Stimulated activated CD4-positive, alpha-beta T cell treated with anti-CD3 and anti-CD28 coated beads, Interleukin-4, amount 100 ng/mL, for 1 hour (primary cell): ENCODE results near the gene IARS2.
"Not testable (repeated sequence)": the region's sequence is repeated elsewhere in the genome, so short reads cannot be mapped to it uniquely, and the experiment has no call there.

Experiments used
- DNase-seq: peaks from one replicate; pipeline ENCODE4 v3.0.0-alpha.2; 2020

IARS2 gene

DNA sequence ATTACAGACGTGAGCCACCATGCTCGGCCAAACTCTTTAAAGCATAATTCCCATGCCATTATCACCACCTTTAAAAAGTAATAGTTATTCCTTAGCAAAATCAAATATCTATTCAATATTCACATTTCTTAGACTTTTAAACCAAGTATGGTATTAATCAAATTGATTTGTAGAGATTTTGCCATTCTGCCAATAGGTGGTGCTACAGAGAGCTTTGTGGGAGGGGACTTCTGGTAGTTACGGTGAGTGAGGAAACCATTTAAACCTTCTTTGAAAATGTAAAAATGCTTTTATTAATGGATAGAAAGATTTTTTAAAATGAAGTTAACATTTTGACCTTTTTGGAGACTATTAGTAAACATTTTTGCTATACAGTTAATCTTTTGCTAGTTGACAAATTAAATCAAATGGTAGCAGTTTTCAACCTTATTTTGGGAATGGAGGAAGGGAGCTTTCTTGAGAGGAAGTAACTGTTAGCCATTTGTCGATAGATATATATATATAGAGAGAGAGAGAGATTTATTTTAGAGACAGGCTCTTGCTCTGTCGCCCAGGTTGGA is 19.3 kb downstream of the IARS2 start:
- DNase-seq: no peak

DNA sequence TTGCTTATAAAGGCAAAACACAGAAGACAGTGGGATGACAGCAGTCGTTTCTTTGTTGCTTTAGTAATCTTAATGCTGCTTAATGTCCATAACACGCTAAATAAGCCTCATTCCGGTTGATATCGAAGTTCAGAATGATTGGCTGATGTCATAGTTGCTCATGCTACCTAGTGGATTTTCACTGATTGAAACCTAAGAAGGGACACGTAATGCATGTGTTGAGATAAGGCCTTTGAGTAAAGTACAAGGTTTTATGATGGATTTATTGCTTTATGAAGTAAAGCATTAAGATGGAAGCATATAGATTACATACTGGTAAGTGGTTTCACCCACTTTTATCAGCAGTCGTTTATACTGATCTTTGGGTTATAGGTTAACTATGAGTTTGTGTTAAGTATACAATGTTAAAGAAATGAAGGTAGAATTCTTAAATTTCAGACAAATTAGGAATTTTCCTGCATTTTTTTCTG is 25.1 kb downstream of the IARS2 start:
- DNase-seq: no peak

DNA sequence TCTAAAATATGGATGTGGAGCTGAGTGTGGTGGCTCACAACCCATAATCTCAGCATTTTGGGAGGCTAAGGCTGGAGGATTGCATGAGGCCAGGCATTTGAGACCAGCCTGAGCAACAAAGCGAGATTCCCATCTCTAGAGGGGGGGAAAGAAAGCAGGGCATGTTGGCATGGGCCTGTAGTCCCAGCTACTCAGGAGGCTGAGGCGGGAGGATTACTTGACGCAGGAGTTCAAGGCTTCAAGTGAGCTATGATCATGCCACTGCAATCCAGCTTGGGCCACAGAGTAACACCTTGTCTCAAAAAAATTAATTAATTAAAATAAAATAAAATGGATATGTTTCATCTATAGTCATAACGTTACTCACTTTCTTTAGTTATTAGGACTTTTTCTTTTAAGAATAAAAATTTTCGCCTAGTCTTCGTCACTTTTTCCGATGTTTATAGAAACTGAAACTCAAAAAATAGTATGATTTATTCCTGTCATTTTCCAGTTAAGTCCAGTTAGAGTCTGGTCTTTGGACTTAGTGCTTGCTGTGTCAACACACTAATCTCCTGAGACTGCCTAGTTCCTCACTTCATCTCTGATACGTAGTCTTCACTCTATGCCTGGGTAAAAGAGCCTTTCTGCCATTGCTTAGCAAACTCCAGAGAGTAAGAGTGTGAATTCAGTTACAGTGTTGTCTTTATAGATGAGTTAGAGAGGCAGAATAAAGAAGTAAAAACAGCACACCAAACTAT is 28.0 kb downstream of the IARS2 start:
- no peak for DNase-seq

DNA sequence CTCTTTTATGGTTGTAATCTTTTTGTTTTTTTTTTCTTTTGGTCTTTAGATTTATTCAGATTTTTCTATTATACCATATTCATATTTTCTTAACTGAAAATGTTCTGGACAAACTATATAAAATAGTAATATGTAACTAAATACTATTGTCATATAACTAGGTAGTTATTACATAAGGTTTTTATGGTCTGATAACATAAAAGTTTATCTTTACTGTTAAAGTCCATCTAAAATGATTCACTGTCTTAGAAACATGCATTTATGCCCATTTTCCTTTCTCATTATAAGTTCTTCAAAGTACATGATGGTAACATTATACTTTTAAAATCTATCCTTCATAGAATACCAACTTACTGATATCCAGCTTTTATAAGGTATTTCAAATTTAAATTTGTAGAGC is 29.1 kb downstream of the IARS2 start:
- DNase-seq: no peak

DNA sequence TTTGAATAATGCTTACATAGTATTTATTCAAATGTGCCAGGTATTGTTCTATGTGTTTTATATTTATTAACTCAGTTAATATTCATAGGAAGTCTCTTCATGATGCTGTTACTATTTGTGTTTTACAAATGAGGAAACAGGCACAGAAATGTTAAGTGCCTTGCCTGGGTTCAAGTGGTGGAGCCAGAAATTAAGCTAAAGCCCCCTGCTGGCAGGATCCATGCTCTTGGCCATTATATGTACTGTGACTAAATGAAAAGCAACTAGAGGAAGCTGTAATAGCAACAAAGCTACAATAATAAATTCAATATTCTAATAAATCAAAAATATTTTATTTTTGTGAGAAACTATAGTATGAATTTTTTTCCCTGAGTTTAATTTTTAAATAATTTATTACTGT is 30.0 kb downstream of the IARS2 start:
- no peak for DNase-seq

DNA sequence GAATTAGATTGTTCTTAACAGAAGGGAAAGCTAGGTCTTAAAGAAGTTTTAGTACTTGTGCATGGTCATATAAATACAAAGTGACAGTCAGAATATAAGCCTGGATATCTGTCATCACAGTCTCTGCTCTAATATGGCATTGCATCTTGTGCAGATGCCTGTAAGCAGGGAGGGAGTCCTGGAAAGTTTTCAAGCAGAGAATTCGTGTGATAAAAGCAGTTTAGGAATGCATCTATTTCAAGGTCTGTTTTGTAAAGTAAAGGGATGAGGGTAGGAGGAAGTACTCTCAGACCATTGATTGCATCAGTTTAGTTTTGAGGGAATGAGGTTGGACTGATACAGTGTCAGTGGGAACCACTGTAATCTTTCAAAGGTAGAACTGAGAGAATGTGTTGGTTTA is 30.6 kb downstream of the IARS2 start:
- DNase-seq: no peak

DNA sequence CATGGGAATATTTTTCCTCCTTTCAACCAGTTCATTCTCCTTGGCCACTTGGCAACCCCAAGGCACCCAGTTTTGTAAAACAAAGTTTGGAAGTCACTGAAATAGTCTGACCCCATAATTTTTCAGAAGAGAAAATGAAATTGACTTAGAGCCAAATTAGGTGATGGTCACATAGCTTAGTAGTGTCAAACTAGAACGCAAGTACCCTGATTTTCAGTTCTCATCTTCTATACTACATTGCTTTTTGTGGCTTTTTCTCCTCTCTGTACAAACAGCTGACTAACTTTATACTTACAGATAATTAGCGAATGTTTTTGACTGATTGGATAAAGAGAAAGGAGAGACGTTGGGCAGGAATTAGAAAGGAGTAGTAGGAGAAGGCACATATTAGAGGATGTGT is 33.1 kb downstream of the IARS2 start:
- DNase-seq: no peak

DNA sequence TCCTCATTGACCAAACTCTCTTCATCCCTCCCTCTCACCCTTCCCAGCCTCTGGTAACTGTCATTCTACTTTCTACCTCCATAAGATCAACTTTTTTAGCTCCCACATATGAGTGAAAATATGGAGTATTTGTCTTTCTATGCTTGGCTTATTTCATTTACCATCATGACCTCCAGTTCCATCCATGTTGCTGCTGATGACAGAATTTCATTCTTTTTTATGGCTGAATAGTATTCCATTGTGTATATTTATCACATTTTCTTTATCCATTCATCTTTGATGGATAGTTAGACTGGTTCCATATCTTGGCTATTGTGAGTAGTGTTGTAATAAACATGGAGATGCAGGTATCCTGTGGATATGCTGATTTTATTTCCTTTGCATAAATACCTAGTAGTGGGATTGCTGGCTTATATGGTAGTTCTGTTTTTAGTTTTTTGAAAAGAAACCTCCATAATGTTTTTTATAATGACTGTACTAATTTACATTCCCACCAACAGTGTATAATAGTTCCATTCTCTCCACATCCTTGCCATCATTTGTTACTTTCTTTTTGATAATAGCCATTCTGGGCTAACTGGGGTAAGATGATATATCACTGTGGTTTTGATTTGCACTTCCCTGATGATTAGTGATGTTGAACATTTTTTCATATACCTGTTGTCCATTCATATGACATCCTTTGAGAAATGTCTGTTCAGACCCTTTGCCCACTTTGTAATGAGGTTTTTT is 35.7 kb downstream of the IARS2 start:
- DNase-seq: no peak

DNA sequence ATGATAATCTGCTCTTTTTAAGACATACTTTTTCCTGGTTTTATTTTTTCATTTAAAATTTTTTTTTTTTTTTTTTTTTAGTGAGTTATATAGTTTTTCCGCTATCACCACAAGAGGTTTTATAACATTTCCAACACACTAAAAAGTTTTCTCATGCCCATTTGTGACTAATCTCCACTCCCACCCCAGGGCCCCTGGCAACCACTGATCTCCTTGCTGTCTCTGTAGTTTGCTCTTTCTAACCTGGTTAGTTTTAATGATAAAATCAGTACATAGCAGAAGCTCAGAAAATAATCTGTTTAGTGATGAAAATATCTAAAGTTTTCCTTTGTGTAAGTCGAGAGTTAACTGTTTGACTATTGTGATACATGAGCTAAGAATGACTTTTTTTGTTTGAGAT is 41.8 kb downstream of the IARS2 start:
- DNase-seq: no peak

DNA sequence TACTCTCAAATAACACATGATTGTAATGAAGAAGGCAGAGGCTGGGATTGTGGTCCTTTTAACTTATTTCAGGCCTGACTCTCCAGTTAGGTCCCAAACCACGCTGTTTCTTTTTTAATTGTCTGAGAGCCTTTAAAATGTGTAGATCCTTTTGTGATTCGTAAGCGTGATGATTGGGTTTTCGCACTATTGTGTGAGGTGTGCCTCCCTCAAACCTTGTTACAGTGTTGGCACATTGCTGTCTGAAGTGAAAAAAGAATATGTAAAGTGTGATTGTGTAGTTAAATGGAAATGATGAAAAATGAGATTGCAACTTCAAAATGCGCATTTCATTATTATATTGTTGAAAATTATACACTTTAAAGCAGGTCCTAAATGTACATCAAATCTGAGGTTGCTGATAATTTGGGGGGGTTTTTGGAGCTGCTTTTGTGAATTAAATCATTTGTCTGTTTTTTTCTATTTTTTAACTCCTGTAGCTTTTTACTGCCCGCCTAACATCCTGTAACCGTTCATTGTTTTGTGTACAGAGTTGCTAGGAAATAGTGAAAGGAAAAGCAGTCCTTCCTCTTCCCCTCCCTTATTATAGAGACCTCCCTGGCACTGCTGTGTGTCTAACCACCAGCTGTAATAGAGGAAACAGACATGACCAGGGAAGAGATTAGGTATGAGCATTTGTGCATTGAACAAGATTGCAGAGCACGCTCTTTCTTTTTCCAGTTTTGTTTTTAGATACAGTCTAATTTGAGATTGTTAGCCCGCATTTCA is 43.3 kb downstream of the IARS2 start:
- DNase-seq: no peak

DNA sequence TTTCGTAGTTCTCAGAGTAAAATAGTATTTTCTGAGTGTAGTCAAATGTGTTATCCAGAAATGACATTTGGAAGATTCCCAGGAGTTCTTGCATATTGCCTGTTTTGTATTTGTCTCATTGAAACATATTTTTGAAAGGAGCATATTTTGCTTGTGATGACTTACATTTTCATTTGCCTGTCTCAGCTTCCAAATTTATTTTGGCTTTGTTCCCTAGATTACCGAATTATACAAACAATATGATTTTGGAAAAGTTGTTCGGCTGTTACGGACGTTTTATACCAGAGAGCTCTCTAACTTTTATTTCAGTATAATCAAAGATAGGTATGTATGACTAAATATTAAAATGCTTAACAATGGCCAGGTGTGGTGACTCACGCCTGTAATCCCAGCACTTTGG is 46.0 kb downstream of the IARS2 start:
- no peak for DNase-seq

DNA sequence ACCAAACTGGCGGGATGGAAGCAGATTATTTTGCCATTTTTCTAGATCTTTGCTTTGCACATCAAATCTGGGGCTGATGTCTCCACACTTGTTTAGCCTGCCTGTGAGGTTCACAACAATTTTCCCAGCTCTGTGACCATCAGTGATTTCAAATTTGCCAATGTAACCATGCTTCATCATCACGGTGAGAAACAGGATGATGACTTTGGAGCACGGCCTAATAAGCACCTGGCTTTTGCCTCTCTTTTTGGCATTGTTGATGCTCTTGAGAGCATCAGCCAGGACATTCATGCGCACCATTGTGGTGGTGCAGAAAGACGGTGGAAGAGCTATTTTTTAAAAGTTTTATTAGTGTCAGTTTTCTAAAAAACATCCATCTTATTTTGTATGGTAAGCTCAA is 50.1 kb downstream of the IARS2 start:
- no peak for DNase-seq

DNA sequence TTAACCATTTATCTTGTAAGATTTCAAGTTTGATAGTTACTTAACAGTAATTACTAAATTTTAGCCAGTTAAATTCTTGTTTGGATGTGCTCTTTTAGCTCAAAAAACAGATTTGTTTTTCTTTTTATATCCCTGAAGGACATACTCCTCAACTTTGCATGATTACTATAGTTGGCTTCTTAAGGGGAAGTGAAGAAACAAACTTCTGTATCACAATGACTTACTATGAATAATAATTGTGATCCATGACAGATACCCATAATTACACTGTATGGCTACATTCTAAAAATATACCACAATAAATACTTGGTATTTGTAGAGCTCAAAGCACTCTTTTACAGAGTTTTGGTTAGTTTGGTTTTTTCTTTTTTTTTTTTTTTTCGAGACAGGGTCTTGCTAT is 55.8 kb downstream of the IARS2 start:
- DNase-seq: no peak

DNA sequence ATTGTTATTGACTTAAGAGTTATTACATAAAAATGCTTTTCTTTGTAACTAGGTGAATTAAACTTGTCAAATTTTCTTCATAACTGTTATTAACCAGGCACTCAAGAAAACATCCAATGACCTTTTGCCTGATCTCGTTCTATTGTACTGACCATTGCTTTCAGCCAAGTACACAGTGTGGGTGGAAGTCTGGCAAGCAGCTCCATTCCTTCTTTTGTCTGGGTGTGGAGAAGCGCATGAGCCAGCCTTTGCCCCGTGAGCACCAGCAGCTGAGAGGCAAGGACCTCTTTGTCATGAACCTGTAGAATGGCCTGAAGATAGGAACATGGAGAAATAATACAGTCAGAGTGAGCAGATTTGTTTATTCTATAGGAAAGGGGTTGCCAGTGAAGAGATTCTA is 57.5 kb downstream of the IARS2 start:
- no peak for DNase-seq

DNA sequence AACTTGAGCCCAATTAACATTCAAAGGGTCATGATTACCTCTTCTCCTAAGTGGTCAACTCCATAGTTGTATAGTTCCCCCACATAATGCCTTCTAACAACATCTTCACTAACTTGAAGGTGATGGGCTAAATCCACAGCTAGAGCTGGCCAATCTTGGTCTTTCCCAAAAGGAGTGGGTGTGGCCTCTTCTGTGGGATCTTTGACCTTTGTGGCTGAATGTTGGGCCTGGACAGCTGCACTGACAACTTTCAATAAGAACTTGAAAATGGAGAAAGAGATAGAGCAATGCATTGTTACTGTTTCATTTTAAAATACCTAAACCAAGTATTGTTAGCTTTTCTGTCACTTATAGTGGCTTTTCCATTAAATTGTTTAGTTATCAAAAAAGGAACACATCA is 59.2 kb downstream of the IARS2 start:
- DNase-seq: no peak

DNA sequence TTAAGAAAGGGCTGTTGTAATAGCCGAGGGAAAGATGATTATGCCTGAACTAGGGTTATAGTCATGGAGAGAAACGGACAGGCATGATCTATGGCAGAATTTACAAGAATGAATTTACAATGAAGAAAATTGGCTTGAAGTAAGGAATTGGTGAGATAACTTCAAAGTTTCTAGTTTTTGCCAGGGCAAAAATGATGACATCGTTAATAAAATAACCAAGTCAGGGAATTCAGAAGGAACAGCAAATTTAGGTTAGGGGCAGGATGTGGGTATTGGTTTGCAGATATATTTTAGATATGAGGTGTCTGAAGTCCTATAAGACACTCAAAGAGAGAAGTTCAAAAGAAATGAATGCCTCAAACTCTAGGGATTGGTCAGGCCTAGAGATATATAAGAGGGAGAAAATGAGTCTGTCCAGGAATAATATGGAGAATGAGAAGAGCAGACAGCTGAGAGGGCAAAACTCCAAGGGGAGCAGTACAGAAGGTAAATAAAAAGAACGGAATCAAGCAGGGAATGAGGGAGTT is 62.8 kb downstream of the IARS2 start:
- DNase-seq: no peak

DNA sequence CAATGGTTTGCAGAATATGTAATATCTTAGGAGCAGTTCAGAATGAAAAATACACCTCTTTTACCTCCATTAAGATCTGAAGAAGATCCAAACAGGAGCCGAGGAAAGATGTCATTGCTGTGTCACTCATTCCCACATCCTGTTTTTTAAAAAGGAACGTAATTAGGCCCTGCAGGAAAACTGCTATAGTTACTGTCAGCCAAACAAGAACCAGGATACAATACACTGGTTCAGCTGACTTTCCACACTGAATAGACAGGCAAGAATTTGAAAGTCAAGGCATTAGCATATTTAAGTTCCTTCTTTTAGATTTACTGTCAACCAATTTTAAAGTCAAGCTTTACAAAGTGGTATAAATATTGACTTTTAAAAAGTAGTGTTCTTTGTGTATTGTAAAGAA is 63.8 kb downstream of the IARS2 start:
- DNase-seq: no peak

DNA sequence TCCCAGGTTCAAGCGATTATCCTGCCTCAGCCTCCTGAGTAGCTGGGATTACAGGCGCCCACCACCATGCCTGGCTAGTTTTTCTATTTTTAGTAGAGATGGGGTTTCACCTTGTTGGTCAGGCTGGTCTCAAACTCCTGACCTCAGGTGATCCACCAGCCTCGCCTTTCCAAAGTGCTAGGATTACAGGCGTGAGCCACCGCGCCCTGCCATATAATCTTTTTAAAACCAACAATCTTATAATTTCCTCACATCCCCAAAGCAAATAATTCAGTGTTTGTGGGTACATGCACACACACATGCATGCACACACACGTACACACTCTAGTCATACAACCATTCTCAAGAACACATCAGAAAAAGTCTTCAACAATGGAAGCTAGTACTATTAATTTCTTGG is 64.6 kb downstream of the IARS2 start:
- DNase-seq: not testable (repeated sequence)

DNA sequence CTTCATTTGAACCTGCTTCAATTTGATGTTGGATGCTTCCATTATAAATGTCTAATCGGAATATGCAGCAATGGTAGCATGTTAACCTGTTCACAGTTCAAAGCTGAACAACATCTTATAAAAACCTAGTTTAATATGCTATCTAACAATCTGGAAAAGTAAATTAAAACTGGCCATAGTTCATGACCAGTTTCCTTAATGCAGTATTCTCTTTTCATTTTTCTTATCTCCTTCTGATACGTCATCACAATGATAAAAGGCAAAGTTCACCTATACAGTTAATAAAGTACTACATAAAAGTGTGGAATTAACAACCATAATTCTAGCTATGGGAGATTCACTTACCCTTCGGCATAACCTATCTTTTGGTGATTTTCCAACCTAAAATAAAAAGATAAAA is 65.1 kb downstream of the IARS2 start:
- DNase-seq: no peak

DNA sequence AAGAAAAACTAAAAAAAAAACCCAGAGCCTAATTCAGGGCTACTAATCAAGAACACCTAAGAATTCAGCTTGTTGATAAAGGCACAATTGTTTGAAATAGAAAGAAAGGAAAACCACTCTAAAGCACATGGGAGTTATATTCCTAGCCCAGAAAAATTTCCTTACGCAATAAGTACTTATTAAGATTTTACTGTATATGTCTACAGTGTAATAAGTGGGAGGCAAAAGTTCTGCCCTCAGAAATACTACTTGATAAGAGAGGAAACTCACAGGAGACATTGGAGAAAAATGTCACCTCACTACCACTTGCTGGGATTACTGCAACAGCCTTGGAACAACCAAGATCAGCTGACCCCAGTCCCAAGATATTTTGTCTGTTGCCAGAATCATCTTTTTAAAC is 66.1 kb downstream of the IARS2 start:
- DNase-seq: no peak

DNA sequence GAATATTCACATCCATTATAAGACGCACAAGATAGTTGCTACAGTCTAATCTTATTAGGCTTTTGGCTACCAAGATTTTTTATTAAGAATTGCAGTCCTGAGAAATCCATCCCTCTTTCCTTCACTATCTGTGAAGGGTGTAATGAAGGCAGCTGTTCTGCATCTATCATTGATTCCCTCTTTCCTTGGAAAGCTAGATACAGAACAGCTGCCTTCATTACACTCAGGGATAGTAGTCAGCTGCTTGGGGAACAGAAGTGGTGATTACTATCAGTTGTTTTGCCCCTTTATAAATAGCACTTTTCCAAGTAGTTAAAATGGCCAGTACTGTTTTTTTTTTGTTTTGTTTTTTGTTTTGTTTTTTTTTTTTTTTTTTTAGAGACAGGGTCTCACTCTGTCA is 70.2 kb downstream of the IARS2 start:
- no peak for DNase-seq

DNA sequence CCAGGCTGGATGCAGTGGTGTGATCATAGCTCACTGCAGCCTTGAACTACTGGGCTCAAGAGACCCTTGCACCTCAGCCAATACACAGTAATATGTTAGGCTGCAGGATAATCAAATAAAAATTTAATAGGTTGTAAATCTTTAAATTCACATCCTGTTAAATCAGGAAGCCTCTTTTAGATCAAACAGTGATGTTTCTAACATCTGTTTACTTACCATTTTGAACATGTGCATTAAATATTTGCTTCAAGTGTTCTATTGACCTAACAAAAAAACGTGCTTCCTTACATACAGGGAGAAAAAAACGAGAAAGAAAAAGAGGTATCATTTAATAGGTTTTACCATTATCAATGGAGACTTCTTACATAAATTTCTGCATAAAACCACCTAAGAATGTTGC is 70.6 kb downstream of the IARS2 start:
- DNase-seq: no peak

DNA sequence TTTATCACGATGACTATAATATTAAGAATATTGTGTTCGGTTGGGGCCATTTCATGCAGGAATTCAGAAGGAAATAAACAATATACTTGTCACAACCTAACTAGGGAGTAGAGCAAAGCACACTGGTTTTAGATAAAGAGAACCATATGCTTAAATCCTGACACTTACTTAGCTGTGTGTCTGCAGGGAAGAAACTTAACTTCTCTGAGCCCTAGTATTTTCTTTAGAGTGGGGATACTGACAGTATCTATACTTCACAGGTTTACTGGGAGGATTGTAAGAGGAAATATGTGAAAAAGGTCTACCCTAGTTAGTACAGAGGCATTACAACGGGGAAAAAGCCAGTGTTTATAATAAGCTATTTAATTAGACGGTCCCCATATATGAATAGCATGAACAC is 72.9 kb downstream of the IARS2 start:
- no peak for DNase-seq
